HG03135 (cell line): ENCODE measurements around the gene BORCS5.
"Not testable (repeated sequence)": the region's sequence is repeated elsewhere in the genome, so short reads cannot be mapped to it uniquely, and the experiment has no call there.

ENCODE experiments used
- ATAC-seq: cut with Tn5 transposase; IDR thresholded peaks from one replicate; pipeline ENCODE4 v1.9.1; 2021; ENCODE audit warnings: mild to moderate bottlenecking, moderate library complexity; ENCODE audit not compliant: unreplicated experiment

The BORCS5 gene

GRCh38 chr12:12482150-12482761 lies 125.4 kb downstream of the BORCS5 start:
- ATAC-seq: no peak

GRCh38 chr12:12482959-12483358 lies 126.1 kb downstream of the BORCS5 start:
- ATAC-seq: no peak

- no peak for ATAC-seq
Measured at GRCh38 chr12:12483438-12483837, 126.6 kb downstream of the BORCS5 start.

- peak; percentile 80 for ATAC-seq
Measured at GRCh38 chr12:12486661-12487240, 129.9 kb downstream of the BORCS5 start.

- no peak for ATAC-seq
Measured at GRCh38 chr12:12487490-12487889, 130.6 kb downstream of the BORCS5 start.

GRCh38 chr12:12488296-12488695 lies 131.4 kb downstream of the BORCS5 start:
- no peak for ATAC-seq

GRCh38 chr12:12488823-12489550 lies 132.1 kb downstream of the BORCS5 start:
- no peak for ATAC-seq

- no peak for ATAC-seq
Measured at GRCh38 chr12:12491606-12492005, 134.7 kb downstream of the BORCS5 start.

- ATAC-seq: no peak
Measured at GRCh38 chr12:12492547-12492946, 135.7 kb downstream of the BORCS5 start.

GRCh38 chr12:12495536-12495935 lies 138.7 kb downstream of the BORCS5 start:
- no peak for ATAC-seq

GRCh38 chr12:12498210-12498609 lies 141.3 kb downstream of the BORCS5 start:
- ATAC-seq: no peak

- ATAC-seq: no peak
Measured at GRCh38 chr12:12499909-12500604, 143.2 kb downstream of the BORCS5 start.

GRCh38 chr12:12501121-12501520 lies 144.2 kb downstream of the BORCS5 start:
- no peak for ATAC-seq

GRCh38 chr12:12502130-12502814 lies 145.4 kb downstream of the BORCS5 start:
- not testable (repeated sequence) for ATAC-seq

GRCh38 chr12:12502815-12503151 lies 145.9 kb downstream of the BORCS5 start:
- ATAC-seq: no peak

GRCh38 chr12:12503384-12504078 lies 146.7 kb downstream of the BORCS5 start:
- ATAC-seq: no peak

GRCh38 chr12:12505544-12506495 lies 148.9 kb downstream of the BORCS5 start:
- ATAC-seq: peak; percentile 85

GRCh38 chr12:12506496-12506890 lies 149.6 kb downstream of the BORCS5 start:
- no peak for ATAC-seq

- no peak for ATAC-seq
Measured at GRCh38 chr12:12507121-12507520, 150.2 kb downstream of the BORCS5 start.
